HepG2 (cell line): ENCODE results near the gene FKBP8. TPM values are rescaled to one million over a fixed set of nuclear protein-coding genes. Genes with fewer than 3 reads are reported as not detected.
A peak's percentile ranks its signal among the peaks of the same experiment; 100 is the strongest.

Experiments used
- BORCS8-MEF2B ChIP-seq: sonication (generic); formaldehyde crosslinking; IDR thresholded peaks from 2 replicates; pipeline ENCODE4 v1.8.0; 2022; ENCODE audit warnings: mild to moderate bottlenecking, missing genetic modification reagents
- CAMTA2 ChIP-seq: sonication (generic); formaldehyde crosslinking; IDR thresholded peaks from 2 replicates; pipeline ENCODE4 v1.4.0; 2020; ENCODE audit warnings: mild to moderate bottlenecking, missing genetic modification reagents, borderline replicate concordance
- EHMT2 ChIP-seq: fragments of 200-600 bp; sonication (generic); IDR thresholded peaks from 2 replicates; pipeline ENCODE4 v1.7.0; 2017; ENCODE audit warnings: antibody characterized with exemption, low read depth, low read length, borderline replicate concordance
- ERF ChIP-seq: IDR thresholded peaks from 2 replicates; pipeline ENCODE4 v1.6.1; 2018; ENCODE audit warnings: missing biosample characterization, missing genetic modification reagents
- GABPA ChIP-seq, 2 experiments: IDR thresholded peaks; 2 replicates each; pipeline ENCODE4 v1.6.1; 2011 to 2016; ENCODE audit warnings: low read depth in 2 of 2, low read length in 1 of 2, missing biosample characterization in 1 of 2, missing genetic modification characterization in 1 of 2
- HES4 ChIP-seq: sonication (generic); formaldehyde crosslinking; IDR thresholded peaks from 2 replicates; pipeline ENCODE4 v1.9.0; 2021; ENCODE audit warnings: mild to moderate bottlenecking, missing genetic modification reagents, borderline replicate concordance
- KAT8 ChIP-seq: IDR thresholded peaks from 2 replicates; pipeline ENCODE4 v1.6.1; 2016; ENCODE audit warnings: missing genetic modification reagents, missing compliant biosample characterization
- MYNN ChIP-seq: sonication (generic); formaldehyde crosslinking; IDR thresholded peaks from 2 replicates; pipeline ENCODE4 v1.4.0; 2020; ENCODE audit warnings: mild to moderate bottlenecking, low read depth, missing genetic modification reagents
- NFKB2 ChIP-seq: sonication (generic); formaldehyde crosslinking; IDR thresholded peaks from 2 replicates; pipeline ENCODE4 v1.4.0; 2020; ENCODE audit warnings: missing genetic modification reagents, borderline replicate concordance
- NR2C2 ChIP-seq: sonication (generic); formaldehyde crosslinking; IDR thresholded peaks from 2 replicates; pipeline ENCODE4 v1.4.0; 2020; ENCODE audit warnings: missing genetic modification reagents, mild to moderate bottlenecking, moderate library complexity, borderline replicate concordance
- RFX3 ChIP-seq: IDR thresholded peaks from 2 replicates; pipeline ENCODE4 v1.6.1; 2016; ENCODE audit warnings: missing biosample characterization, missing genetic modification reagents
- RFX5 ChIP-seq: IDR thresholded peaks from 2 replicates; pipeline ENCODE4 v1.6.1; 2011; ENCODE audit warnings: low read depth, low read length, improper control_type of control experiment
- SUZ12 ChIP-seq: fragments of 150-350 bp; IDR thresholded peaks from 2 replicates; pipeline ENCODE4 v1.6.1; 2014; ENCODE audit warnings: low read depth, low read length
- ZFP1 ChIP-seq: IDR thresholded peaks from 2 replicates; pipeline ENCODE4 v1.6.1; 2016
- ZFP37 ChIP-seq: sonication (generic); formaldehyde crosslinking; IDR thresholded peaks from 2 replicates; pipeline ENCODE4 v1.4.0; 2020; ENCODE audit warnings: missing genetic modification reagents, borderline replicate concordance
- ZNF296 ChIP-seq: sonication (generic); formaldehyde crosslinking; conservative IDR thresholded peaks from 2 replicates; pipeline ENCODE4 v1.5.0; 2020; ENCODE audit warnings: mild to moderate bottlenecking, missing genetic modification reagents
- ZNF337 ChIP-seq: sonication (generic); formaldehyde crosslinking; IDR thresholded peaks from 2 replicates; pipeline ENCODE4 v1.5.1; 2020; ENCODE audit warnings: missing genetic modification reagents, low read depth, mild to moderate bottlenecking, borderline replicate concordance
- ZNF343 ChIP-seq: sonication (generic); formaldehyde crosslinking; IDR thresholded peaks from 2 replicates; pipeline ENCODE4 v1.4.0; 2020; ENCODE audit warnings: mild to moderate bottlenecking, missing genetic modification reagents
- ZNF530 ChIP-seq: sonication (generic); formaldehyde crosslinking; IDR thresholded peaks from 2 replicates; pipeline ENCODE4 v1.5.0; 2020; ENCODE audit warnings: low read depth, mild to moderate bottlenecking, missing genetic modification reagents
- ZNF550 ChIP-seq: sonication (generic); formaldehyde crosslinking; IDR thresholded peaks from 2 replicates; pipeline ENCODE4 v1.4.0; 2020; ENCODE audit warnings: mild to moderate bottlenecking, missing genetic modification reagents, borderline replicate concordance
- ZNF577 ChIP-seq: sonication (generic); formaldehyde crosslinking; IDR thresholded peaks from 2 replicates; pipeline ENCODE4 v1.4.0; 2020; ENCODE audit warnings: mild to moderate bottlenecking, low read depth, missing genetic modification reagents, borderline replicate concordance
- polyA plus RNA-seq, 8 experiments: library from polyadenylated mRNA; depleted of rRNA in 3 of 8; stranded (reverse) in 7 of 8; unstranded in 1 of 8; fragments of >200 nt; fragmentation: Illumina TruSeq in 4 of 8; extraction: Trizol in 4 of 8; gene quantifications; 2 replicates each; pipeline versions ENCODE4 v1.2.1 to v1.2.3, GENCODE V29; 2011 to 2016; ENCODE audit warnings: low read depth in 4 of 8, missing spikeins in 1 of 8, mixed read lengths in 1 of 8; ENCODE audit not compliant: insufficient read depth in 1 of 8
- total RNA-seq, 5 experiments: library from RNA; depleted of rRNA; stranded (reverse); fragments of >200 nt; fragmentation: Illumina TruSeq; extraction: Trizol; gene quantifications; 2 replicates each; pipeline ENCODE4 v1.2.3, GENCODE V29; 2016; ENCODE audit warnings: low read depth in 1 of 5
- TF ChIP-seq, protein P1 (sequence below): sonication (generic); formaldehyde crosslinking; conservative IDR thresholded peaks from 2 replicates; pipeline ENCODE4 v1.8.0; 2022; ENCODE audit warnings: mild to moderate bottlenecking, moderate library complexity, missing genetic modification reagents
- TF ChIP-seq, protein P2 (sequence below): sonication (generic); formaldehyde crosslinking; IDR thresholded peaks from 2 replicates; pipeline ENCODE4 v1.8.1; 2023; ENCODE audit warnings: mild to moderate bottlenecking, moderate library complexity, missing genetic modification reagents
- TF ChIP-seq, protein P3 (sequence below): sonication (generic); formaldehyde crosslinking; IDR thresholded peaks from 2 replicates; pipeline ENCODE4 v1.8.0; 2023; ENCODE audit warnings: mild to moderate bottlenecking, missing genetic modification reagents
- TF ChIP-seq, protein P4 (sequence below): sonication (generic); formaldehyde crosslinking; IDR thresholded peaks from 2 replicates; pipeline ENCODE4 v1.8.0; 2022; ENCODE audit warnings: missing genetic modification reagents, mild to moderate bottlenecking, inconsistent platforms, borderline replicate concordance

FKBP8 gene
- total and polyA plus RNA-seq, 2 of the 13 experiments (the other 11 are each of a cell fraction or from before 2014, with no cell fraction given), result 81.7 to 93.9 TPM

DNA sequence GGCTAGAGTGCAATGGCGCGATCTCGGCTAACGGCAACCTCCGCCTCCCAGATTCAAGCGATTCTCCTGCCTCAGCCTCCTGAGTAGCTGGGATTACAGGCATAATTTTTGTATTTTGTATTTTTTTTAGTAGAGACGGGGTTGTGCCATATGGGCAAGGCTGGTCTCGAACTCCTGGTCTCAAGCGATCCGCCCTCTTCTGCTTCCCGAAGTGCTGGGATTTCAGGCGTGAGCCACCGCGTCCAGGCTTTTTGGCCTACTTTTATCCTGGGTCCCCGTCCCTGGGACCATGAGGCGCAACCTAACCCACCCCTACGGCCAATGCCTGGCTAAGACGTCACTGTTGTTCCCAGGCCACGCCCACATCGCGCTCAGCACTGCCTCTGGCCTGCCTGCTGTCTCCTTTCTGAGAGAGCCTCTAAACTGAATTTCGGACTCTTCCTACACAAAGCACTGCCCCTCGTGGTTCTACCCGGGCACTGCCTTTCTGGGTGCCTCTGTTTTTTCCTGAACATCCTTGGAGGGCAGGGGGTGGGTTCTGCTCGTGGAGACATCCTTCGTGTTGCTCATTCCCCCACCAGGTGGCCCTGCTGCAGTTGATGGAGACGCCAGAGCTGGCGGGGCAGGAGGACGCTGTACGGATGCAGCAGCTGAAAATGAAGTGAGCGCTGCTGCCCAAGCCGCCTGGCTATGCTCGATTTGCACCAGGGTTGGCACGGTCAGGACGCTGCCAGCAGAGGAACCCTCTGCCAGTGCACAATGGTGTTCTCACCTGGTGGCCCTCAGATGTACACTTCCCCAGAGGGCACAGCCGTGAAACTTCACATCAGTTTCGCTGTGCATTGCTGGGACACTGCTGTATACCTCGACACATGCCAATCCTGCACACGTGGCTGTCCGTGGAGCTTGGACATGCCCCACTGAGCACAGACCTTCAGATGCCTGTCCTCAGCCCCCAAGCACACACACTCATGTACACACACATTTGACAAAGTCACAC, 47.2 kb upstream of the FKBP8 start (continued):
- TF ChIP-seq RFX3 (CRISPR knock-in tag) (no peak), RFX5 (no peak), KAT8 (CRISPR knock-in tag) (no peak), ZNF550 (CRISPR knock-in tag) (no peak), NFKB2 (no peak), ZFP1 (CRISPR knock-in tag) (no peak), ZNF296 (CRISPR knock-in tag) (no peak), CAMTA2 (CRISPR knock-in tag) (no peak), MYNN (CRISPR knock-in tag) (no peak), ZNF530 (no peak), ZNF337 (CRISPR knock-in tag) (no peak), HES4 (CRISPR knock-in tag) (no peak), NR2C2 (CRISPR knock-in tag) (no peak), EHMT2 (no peak), GABPA (IDR thresholded peaks at IDR 0.05; ENCODE audit: low read depth, low read length) (0 out of 2 replicates have a peak, but pooled peaks have one; percentile 18), GABPA (CRISPR knock-in tag; IDR thresholded peaks at IDR 0.05; ENCODE audit: low read depth) (no peak), BORCS8-MEF2B (CRISPR knock-in tag) (no peak), SUZ12 (no peak), ZFP37 (CRISPR knock-in tag) (no peak), ZNF343 (no peak), ERF (CRISPR knock-in tag) (no peak), ZNF577 (no peak)
- TF ChIP-seq, protein P1, sequence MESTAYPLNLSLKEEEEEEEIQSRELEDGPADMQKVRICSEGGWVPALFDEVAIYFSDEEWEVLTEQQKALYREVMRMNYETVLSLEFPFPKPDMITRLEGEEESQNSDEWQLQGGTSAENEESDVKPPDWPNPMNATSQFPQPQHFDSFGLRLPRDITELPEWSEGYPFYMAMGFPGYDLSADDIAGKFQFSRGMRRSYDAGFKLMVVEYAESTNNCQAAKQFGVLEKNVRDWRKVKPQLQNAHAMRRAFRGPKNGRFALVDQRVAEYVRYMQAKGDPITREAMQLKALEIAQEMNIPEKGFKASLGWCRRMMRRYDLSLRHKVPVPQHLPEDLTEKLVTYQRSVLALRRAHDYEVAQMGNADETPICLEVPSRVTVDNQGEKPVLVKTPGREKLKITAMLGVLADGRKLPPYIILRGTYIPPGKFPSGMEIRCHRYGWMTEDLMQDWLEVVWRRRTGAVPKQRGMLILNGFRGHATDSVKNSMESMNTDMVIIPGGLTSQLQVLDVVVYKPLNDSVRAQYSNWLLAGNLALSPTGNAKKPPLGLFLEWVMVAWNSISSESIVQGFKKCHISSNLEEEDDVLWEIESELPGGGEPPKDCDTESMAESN, result no peak
- TF ChIP-seq, protein P2, sequence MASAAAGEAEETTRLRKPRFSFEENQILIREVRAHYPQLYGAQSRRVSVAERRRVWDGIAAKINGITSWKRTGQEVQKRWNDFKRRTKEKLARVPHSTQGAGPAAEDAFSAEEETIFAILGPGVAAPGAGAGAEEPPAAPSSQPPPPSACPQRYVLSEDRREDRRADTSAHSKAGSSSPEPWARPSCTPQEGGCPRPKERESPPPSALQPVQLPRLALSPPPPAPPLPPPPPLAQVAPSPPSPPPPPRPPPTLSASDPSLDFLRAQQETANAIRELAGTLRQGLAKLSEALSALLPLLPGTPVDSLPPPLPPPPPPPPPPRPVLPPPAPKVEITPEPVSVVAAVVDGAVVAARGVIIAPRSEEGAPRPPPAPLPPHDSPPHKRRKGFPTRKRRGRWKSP (CRISPR knock-in tag), result 0 out of 2 replicates have a peak, but pooled peaks have one; percentile 25
- TF ChIP-seq, protein P3, sequence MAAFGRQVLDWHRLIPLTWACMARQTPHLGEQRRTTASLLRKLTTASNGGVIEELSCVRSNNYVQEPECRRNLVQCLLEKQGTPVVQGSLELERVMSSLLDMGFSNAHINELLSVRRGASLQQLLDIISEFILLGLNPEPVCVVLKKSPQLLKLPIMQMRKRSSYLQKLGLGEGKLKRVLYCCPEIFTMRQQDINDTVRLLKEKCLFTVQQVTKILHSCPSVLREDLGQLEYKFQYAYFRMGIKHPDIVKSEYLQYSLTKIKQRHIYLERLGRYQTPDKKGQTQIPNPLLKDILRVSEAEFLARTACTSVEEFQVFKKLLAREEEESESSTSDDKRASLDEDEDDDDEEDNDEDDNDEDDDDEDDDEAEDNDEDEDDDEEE (CRISPR knock-in tag), result no peak
- TF ChIP-seq, protein P4, sequence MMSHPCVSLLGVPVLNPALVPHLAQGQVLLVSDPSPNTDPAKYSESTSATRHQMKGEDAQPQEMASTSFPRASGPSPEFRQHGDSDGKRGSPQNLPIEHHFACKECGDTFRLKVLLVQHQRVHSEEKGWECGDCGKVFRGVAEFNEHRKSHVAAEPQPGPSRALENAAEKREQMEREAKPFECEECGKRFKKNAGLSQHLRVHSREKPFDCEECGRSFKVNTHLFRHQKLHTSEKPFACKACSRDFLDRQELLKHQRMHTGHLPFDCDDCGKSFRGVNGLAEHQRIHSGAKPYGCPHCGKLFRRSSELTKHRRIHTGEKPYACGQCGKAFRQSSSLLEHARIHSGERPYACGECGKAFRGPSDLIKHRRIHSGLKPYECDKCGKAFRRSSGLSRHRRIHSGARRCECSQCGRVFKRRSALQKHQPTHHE (CRISPR knock-in tag), result no peak
